ENCODE results near the gene IMP4.

IMP4 gene

DNA sequence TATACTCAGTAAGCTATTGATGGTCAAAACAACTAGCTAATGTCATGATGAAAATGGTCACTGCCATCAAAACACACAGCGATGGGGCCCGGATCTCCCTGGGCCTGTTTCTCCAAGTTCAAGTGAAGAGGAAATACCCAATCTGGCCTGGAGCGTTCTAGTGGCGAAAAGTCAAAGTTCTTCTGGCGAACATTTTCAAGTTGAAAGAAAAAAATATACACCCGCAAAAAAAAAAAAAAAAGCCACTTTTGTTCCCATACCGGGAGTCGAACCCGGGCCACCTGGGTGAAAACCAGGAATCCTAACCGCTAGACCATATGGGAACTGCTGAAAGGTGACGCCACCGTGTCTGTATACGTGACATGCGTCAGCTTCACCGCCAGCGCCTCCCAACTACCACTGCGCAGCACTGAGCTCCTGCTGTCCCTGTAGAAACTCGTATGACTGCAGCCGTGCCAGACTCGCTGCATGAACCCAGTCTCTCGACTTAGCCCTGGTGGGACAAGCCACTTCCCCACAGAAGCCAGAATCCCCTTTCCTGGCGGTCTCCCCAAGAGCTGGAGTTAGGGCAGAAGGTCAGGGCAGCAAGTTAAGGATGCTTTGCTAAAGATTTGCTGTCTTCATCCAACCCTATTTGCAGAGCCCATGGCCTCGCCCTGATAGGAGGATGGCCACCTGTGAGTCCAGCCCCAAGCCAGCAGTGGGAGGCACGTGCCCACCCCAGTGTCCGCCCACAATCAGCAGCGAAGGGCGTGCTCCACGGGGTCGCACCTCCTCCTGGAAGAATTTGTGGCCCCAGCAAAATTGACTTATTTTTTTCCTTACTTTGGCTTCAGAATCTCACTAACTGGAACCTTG lies 5.6 kb upstream of the IMP4 start:
- peak; percentile 87 for DNase-seq (ENCODE audit: low spot score)

DNA sequence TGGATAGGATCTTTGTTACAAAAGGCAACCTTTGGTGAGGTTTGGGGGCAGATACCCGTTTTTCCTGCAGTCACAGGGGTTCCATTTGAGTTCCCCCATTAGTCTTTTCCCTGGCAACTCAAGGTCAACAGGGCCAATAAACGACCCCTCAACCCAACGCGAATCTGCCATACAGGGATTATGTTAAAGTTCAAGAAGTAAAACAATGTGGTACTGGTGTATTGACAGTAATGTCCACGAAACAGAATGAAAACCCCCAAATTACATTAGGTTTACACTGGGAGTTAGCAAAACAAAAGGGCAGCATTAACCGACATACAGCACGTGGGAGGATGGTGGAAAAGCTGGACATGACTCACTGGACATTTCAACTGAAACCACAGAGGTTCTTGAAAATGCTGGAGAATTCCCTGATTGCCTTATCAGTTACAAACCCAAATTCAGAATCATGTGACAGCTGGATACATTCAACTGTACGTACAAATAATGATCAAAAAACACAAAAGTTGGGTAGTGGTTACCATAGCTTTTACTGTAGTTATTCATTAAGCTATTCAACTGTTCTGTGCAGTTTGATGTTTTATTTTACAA lies 4.9 kb upstream of the IMP4 start:
- DNase-seq (ENCODE audit: low spot score) = no peak

DNA sequence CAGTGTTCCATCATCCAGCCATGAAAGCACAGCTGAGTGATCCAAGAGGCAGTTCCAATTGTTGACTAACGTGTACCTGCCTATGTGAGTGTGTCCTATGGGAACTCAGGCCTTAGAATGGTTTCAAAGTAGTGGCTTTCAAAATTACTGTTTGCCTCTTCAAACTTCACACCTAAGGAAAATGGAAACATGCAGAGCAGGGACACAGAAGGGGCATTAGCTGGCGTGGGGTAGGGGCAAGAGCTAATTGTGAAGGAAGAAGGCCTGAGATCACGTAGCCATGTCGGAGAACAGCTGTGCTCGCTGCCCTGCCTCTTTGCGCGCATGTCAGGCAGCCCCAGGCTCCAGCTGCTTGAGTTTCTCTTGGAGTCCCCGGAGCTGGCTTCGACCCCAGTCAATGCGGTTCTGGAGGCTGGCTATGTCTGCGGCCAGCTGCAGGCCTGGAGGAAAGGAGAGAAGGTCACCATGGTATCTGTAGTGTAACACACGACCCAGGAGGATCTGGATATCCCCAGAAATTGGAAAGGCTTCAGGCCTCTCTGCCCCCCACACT lies 3.8 kb upstream of the IMP4 start:
- no peak for DNase-seq (ENCODE audit: low spot score)

DNA sequence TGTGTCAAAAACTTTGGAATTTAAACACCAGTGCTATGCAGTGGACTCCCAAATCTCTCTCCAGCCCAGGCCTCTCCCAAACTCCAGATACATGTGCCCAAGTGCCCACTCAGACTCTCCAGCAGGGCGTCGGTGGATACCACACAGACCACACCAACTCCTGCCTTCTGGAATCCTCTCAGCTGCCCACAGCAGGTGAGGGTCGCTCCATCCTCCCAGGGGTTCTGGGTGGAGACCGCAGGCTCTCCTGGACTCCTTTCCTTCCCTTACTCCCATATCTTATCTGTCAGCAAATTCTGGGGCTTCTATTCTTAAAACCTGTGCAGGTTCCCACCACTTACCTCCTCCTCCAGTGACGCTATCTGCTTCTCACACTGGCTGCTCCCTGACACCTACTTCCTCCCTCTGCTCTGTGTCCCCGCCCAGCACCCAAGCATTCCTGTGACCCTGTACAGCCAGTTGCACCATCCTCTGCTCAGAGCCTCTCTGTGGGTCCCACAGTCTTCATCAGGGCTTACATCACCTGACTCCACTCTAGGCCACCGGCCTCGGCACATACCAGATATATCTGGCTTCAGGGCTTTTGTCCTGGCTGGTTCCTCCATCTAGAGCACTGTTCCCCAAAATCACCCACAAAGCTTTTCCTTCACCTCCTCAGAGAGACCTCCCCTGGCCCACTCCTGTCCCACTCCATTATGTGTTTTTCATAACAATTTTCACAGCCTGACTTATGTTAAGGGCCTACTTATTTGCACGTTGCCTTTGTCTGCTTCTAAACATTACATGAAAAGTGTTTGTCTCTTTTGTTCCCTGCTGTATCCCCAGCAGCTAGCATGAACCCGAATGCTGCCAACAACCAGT lies 2.6 kb upstream of the IMP4 start:
- no peak for DNase-seq (ENCODE audit: low spot score)

DNA sequence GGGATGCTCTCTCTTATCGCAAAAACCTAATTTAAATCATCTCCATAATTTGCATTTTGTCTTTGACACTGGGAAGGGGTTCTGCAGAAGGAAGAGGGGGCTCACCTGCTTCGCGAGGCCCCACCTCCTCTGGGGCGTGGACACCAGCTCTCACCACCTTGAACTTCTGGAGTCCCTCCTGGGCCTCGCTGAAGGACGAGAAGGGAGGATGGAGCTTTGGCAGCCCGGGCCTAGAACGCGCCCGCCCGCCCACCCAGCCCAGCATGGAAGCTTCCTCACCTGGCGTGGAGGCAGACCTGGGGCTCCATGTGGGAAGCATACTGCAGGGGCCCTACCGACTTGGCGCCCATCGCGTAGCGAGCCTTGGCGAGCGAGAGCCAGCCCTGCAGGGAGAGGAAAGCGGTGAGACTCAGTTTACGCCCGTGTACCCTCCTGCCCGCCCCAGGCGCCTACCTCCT lies 1.1 kb upstream of the IMP4 start:
- DNase-seq (ENCODE audit: low spot score) = no peak

DNA sequence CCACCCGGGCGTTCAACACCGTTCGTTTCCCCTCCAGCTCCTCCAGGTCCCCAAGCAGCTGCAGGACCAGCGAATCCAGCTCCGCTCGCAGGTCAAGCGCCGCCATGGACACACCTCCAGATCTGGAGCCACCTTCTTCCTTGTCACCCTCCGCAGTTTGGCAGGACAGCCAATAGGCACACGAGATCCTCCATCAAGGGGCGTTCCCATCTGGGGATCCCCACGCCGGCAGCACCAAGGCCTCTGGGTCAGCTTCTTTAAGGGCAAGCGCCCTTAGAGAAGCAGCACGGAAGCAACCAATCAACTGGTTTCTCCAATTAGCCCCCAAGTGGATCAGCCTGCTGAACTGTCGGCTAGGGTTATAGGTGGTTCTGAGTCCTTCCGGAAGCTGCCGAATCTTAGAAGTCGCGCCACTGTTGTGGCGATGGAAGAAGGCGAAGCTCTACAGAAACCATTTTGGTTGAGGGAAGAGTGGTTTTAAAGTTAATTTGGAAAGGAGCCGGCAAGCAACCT lies 621 bp upstream of the IMP4 start:
- DNase-seq (ENCODE audit: low spot score) = peak; percentile 97

DNA sequence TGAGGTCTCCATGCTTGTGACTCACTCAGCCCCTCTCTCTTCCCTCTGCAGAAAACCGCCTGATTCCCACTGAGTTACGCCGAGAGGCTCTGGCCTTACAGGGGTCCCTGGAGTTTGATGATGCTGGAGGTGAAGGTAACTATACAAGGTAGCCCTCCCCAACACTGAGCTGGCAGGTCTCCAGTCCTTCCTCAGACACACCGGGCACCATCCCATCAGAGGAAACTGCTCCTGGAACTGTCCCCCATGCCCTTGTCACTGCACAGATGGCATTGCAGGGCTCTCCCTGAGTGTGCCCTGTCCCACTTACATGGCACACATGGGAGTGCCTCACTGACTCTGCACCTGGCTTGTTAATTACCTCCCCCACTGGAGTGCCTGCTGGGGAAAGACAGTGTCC lies 1.9 kb downstream of the IMP4 start:
- DNase-seq (ENCODE audit: low spot score) = no peak

DNA sequence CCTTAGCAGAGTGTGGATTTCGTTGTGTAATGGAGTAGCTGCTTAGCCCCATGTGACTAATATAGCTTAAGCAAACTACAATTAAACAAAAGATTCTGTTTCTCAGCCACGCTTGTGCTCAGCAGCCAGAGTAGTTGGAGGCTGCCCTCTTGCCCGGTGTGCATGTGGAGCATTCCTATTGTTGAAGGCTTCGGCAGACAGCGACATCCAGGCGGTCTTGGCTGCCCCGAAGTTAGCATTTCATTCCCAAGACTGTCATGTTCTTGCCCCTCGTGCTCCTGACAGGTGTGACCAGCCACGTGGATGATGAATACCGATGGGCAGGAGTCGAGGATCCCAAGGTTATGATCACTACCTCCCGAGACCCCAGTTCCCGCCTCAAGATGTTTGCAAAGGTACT lies 2.4 kb downstream of the IMP4 start:
- no peak for DNase-seq (ENCODE audit: low spot score)

DNA sequence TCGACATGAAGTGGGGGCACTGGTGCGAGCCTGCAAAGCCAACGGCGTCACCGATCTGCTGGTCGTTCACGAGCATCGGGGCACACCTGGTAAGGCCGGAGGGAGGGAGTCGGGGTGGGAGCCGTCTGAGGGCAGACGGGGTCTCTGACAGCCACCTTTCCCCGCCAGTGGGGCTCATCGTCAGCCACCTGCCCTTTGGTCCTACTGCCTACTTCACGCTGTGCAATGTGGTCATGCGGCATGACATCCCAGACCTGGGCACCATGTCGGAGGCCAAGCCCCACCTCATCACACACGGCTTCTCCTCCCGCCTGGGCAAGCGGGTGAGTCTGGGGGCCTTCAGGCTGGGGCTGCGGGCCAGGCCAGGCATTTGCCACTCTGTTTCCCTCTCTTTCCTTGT lies 2.9 kb downstream of the IMP4 start:
- DNase-seq (ENCODE audit: low spot score) = no peak

DNA sequence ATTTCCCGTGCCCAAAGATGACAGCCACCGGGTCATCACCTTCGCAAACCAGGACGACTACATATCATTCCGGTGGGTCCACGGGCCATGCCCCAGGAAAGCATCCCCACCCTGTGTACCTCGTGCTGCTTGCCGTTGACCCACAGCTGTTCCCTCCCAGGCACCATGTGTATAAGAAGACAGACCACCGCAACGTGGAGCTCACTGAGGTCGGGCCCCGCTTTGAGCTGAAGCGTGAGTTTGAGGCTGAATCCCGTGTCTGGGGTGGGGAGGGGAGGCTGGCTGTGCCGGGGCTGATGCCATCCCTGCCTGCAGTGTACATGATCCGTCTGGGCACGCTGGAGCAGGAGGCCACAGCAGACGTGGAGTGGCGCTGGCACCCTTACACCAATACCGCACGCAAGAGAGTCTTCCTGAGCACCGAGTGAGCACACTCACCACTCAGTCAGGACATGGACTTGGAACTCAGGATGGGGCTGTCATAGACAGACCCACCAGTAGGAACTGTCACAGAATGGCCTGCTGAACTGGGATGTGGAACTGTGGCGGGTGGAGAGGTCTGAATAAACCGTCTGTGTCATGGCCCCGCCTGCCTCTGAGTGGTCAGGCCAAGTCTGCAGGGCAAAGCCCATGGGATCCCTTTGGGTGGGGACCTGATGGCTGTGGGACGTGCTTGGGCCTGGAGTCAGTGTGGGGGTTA lies 3.5 kb downstream of the IMP4 start:
- DNase-seq (ENCODE audit: low spot score) = no peak

DNA sequence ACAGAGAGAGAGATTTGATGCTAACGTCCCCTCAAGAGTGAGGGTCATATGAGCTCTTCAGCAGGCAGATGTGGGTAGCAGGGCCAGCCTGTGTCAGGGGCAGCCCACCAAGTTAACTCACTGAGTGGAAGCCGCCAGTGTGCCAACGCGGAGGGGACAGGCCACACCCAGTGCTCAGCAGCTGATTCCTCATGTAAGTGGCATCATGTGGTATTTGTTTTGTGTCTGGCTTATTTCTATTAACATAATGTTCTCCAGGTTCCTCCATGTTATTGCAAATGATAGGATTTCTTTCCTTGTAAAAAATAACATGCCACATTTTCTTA lies 4.0 kb downstream of the IMP4 start:
- DNase-seq (ENCODE audit: low spot score) = no peak

DNA sequence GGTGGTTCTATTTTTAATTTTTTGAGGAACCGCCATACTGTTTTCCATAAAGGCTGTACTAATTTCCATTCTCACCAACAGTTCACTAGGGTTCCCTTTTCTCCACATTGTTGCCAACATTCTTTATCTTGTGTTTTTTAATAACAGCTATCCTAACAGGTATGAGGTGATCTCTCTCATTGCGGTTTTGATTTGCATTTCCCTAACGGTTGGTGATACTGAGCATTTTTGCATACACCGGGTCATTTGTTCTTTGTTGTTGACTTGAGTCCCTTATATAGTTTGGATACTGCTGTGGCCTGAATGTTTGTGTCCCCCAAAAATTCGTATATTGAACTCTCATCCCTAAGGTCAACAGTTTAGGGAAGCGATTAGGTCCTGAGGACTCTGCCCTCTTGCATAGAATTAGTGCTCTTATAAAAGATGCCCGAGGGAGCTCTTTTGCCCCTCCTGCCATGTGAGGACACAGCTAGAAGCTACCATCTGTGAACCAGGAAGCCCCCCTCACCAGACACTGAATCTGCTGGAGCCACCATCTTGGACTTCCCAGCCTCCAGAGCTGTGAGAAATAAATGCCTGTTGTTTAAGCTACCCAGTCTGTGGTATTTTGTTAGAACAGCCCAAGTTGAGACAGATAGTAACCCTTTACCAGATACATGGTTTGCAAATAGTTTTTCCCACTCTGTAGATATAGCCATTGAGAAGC lies 4.7 kb downstream of the IMP4 start:
- DNase-seq (ENCODE audit: low spot score) = no peak

DNA sequence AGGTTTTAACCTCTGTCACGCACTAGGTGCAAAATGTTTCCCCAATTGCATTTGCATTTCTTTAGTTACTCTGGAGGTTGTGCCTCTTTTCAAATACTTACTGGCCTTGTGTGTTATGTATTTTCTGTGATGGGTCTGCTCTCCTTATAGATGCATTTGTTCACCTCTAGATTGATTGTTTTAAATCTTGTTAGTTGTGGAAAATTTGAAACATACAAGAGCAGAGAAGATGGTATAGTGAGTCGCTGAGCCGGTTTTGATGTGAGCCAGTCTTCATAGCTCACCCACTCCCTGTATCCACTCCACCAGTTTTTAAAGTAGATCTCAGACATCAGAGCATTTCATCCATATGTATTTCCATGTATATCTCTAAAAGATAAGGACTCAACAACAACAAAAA lies 6.5 kb downstream of the IMP4 start:
- no peak for DNase-seq (ENCODE audit: low spot score)

DNA sequence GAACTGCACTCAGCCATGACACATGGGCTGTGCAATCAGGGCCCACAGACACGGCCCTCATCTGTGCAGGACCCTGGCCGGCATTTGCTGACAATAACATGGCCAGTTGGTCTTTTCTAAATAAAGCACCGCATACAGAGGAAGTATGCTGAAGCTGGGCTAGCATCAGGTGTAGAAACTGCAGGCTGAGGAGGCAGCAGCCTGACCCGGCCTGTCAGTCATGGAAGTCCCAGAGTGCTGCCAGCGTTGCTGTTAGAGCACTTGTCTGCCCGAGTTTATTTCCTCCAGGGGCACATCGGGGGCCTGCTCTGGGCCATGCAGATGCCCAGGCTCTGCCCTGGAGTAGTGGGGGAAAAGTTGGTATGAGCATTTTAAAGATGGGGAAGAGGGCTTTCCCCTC lies 9.0 kb downstream of the IMP4 start:
- no peak for DNase-seq (ENCODE audit: low spot score)

DNA sequence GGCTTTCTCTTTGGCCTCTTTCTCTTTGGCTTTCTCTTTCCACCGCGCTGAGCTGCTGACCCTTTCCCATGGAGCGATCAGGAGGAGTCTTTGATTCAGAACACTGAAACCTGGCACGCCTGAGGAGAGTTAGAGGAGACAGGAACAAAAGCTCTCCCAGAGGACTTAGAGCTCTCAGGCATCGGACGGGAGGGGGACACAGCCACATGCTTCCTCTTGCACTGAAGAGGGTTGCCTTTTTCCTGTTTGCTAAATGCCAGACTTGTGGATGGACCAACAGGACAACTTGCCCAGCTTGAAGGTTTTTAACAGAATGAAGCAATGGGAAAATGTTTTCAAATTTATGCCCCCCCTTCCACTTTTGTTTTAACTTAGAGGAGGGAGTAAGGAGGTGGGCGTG lies 9.5 kb downstream of the IMP4 start:
- DNase-seq (ENCODE audit: low spot score) = peak; percentile 61

DNA sequence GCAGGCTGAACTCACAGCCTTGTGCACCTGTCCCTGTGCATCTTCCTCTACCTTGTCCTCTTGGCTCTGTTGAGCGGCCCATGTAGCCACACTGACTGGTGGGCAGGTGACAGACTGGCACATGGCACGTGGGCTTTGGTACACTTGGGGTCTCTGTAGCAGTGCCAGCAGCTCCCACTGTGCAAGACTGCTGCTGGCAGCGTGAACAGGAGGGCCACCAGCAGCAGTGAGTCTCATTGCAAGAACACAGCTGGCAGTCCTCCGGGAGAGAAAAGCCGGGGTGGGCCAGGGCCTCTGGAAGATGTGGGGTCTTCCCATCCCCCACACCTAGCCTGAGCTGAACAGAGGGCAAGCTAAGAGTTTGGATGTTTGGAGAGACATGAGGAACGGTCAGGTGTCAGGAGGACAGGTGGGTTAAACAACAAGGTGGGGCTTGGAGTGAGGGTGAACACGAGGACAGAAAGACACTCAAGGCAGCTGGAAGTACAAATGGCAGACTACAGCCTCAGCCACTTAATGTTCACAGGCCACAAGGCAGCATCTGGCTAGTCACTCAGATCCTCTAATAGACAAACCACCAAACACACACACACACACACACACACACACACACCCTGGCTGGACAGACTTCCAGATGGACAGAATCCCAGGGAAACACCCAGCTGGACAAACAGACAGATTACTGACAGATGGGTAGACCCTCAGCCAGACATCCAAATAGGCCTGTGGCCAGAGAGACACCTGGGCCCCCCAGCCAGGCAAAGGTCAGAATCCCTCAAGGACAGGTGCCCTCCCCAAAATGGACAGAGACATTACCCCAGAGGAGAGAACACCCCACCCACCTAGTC lies 10.8 kb downstream of the IMP4 start:
- no peak for DNase-seq (ENCODE audit: low spot score)

DNA sequence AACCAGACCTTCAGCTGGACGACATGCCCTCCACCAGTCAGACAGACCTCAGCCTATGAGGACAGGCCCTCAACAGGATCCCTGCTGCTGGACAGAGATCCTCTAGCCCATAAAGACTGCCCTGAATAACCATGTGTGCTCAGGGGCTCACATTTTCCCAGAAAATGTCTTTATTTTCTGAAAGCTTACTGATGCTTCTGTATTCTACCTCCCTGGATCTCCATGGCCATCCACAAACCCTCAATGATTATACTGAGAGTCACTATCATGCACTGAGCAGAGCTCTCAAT lies 11.4 kb downstream of the IMP4 start:
- DNase-seq (ENCODE audit: low spot score) = no peak

DNA sequence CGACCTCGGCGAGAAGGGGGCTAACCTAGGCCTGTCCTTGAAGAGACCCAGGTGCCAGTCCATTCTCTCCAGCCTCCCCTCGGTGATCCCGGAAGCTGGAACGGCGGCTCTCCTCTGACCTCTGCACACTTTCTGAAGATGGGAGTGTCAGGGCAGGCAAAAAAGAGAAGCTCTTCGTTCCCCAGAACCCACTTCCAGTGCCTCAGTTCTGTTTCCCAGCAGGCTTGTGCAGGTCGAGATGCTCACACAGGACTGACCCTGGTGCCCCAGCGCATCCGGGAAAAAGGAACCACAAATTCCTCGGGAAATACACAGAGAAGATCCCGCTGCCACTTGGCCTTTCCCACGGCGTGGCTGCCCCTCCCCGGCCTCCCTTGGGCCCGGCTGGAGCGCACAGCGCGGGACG lies 12.5 kb downstream of the IMP4 start:
- no peak for DNase-seq (ENCODE audit: low spot score)

DNA sequence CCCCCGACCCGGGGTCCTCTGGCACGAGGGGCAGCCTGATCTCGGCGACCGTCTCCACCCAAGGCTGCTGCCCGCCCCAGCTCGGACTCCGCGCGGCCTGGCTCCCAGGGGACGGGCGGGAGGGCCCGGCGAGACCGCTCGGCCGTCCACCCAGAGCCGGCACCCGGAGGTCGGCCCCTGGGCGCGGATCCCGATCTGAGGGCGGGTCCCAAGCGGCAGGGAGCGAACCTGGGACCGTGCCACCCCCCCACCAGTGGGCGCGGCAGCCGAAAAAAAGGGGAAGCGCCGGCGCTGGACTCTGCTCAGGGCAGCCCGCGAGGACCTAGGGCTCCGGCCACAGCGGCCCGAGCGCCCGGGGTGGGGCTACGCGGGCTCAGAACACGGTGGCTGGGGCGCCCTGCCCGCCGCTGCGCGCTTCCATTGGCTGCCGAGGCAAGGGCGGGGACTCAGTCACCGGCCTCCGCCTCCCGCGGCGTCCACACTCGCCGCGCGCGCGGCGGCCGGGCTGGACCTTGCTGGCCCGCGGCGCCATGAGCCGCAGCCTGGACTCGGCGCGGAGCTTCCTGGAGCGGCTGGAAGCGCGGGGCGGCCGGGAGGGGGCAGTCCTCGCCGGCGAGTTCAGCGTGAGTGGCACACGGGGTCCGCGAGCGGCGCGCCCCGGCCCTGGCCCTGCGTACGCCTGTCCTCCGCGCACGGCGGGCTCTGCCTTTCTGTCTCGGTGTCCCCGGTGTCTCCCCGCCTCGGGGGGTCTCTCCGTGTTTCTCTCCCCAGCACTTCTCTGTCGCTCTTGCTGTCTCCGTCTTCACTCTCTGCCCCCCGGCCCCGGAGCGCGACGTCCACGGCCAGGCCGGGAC lies 13.1 kb downstream of the IMP4 start, which contains the start of gene PTPN18:
PTPN18 (plus strand) TSS at position 479 of the 854 bp plus-strand sequence; CDS start at position 531, 52 bp downstream.
- DNase-seq (ENCODE audit: low spot score) = peak; percentile 92
